HEK293T (cell line): ENCODE results near the gene SMYD5.

Experiments used
- BHLHE40 ChIP-seq: fragments of 450-650 bp; IDR thresholded peaks from 2 replicates; pipeline ENCODE4 v1.6.1; 2016; ENCODE audit warnings: mild to moderate bottlenecking, moderate library complexity, borderline replicate concordance
- ELF4 ChIP-seq: fragments of 450-650 bp; IDR thresholded peaks from 2 replicates; pipeline ENCODE4 v1.6.1; 2017; ENCODE audit warnings: antibody characterized with exemption
- FOXM1 ChIP-seq: fragments of 450-650 bp; IDR thresholded peaks from 2 replicates; pipeline ENCODE4 v1.6.1; 2017; ENCODE audit warnings: mild to moderate bottlenecking, borderline replicate concordance
- NFRKB ChIP-seq: fragments of 450-650 bp; IDR thresholded peaks from 2 replicates; pipeline ENCODE4 v1.6.1; 2016; ENCODE audit warnings: mild to moderate bottlenecking, moderate library complexity
- SP1 ChIP-seq: fragments of 450-650 bp; IDR thresholded peaks from 2 replicates; pipeline ENCODE4 v1.6.1; 2017
- ZNF384 ChIP-seq: fragments of 450-650 bp; IDR thresholded peaks from 2 replicates; pipeline ENCODE4 v1.6.1; 2016

DNA sequence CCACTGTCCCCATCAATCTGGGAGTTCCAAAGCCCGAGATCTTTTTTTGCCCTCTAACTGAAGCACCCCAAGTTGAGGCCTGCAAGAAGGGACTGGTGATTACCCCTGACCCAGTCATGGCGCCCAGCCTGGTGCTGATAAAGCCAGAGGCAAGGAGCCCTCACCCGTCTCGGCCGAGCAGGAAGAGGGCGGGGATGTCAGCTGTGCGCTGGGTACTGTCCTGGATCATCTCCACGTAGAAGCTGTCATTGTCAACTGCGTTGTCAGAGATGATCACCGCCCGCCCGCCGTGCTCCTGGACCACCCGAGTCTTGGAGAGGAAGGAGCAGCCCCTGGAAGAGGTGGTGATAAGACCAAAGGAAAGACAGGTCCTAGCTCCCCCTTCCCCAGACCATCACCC is 14.6 kb downstream of the SMYD5 start:
- TF ChIP-seq ZNF384 (no peak), SP1 (no peak), BHLHE40 (no peak), NFRKB (no peak), FOXM1 (no peak), ELF4 (no peak)
